IPS-18a (cell line): Measurements from ENCODE around the gene NLE1.
"Not testable (repeated sequence)": the region's sequence is repeated elsewhere in the genome, so short reads cannot be mapped to it uniquely, and the experiment has no call there.

ENCODE experiments used
- H3K27ac ChIP-seq: one replicate; pipeline ENCODE4 v1.5.1; 2013; ENCODE audit warnings: low read length
- H3K27me3 ChIP-seq: one replicate; pipeline ENCODE4 v1.6.1; 2013; ENCODE audit warnings: mild to moderate bottlenecking, low read length; ENCODE audit not compliant: control insufficient read depth, insufficient read depth
- H3K36me3 ChIP-seq: one replicate; pipeline ENCODE4 v1.6.1; 2013; ENCODE audit warnings: low read depth, low read length; ENCODE audit not compliant: control insufficient read depth
- H3K4me1 ChIP-seq: one replicate; pipeline ENCODE4 v1.6.1; 2013; ENCODE audit warnings: low read depth, low read length; ENCODE audit not compliant: control insufficient read depth
- H3K4me3 ChIP-seq: one replicate; pipeline ENCODE4 v1.5.1; 2013; ENCODE audit warnings: low read length
- H3K9ac ChIP-seq: one replicate; pipeline ENCODE4 v1.6.1; 2013; ENCODE audit warnings: mild to moderate bottlenecking, low read length, moderate library complexity
- H3K9me3 ChIP-seq: one replicate; pipeline ENCODE4 v1.6.1; 2013; ENCODE audit warnings: low read depth, low read length; ENCODE audit not compliant: control insufficient read depth

The NLE1 gene

GRCh38 chr17:35141681-35142466 lies at the start of gene NLE1:
Gene NLE1 (minus strand): TSS chr17:35142303. CDS start chr17:35142275, 28 bp downstream.
- Histone ChIP-seq H3K27ac (peak within 1 kb of the TSS; percentile 59), H3K27me3 (no peaks in the 10 kb centered on the region), H3K4me3 (peak within 1 kb of the TSS; percentile 91), H3K9me3 (no peaks in the 10 kb centered on the region), H3K9ac (peak within 1 kb of the TSS; percentile 92), H3K4me1 (no peaks in the 10 kb centered on the region), H3K36me3 (peaks cover 31% of the 10 kb centered on the region)

- no peaks in the 10 kb centered on the region for H3K9me3 ChIP-seq
- H3K27ac ChIP-seq: no peak overlapping the region
- H3K4me1 ChIP-seq: no peaks in the 10 kb centered on the region
- no peaks in the 10 kb centered on the region for H3K36me3 ChIP-seq
- no peak overlapping the region for H3K4me3 ChIP-seq
- no peak overlapping the region for H3K9ac ChIP-seq
- no peaks in the 10 kb centered on the region for H3K27me3 ChIP-seq
Measured at GRCh38 chr17:35191001-35191695, 49.0 kb upstream of the NLE1 start.

- no peaks in the 10 kb centered on the region for H3K9me3 ChIP-seq
- no peak overlapping the region for H3K9ac ChIP-seq
- no peaks in the 10 kb centered on the region for H3K4me1 ChIP-seq
- H3K27ac ChIP-seq: no peak overlapping the region
- H3K4me3 ChIP-seq: no peak overlapping the region
- no peaks in the 10 kb centered on the region for H3K36me3 ChIP-seq
- H3K27me3 ChIP-seq: no peaks in the 10 kb centered on the region
Measured at GRCh38 chr17:35189291-35189690, 47.2 kb upstream of the NLE1 start.

GRCh38 chr17:35188111-35188510 lies 46.0 kb upstream of the NLE1 start:
- Histone ChIP-seq H3K9me3 (no peaks in the 10 kb centered on the region), H3K27ac (no peak overlapping the region), H3K36me3 (no peaks in the 10 kb centered on the region), H3K27me3 (no peaks in the 10 kb centered on the region), H3K9ac (no peak overlapping the region), H3K4me1 (no peaks in the 10 kb centered on the region), H3K4me3 (no peak overlapping the region)

- Histone ChIP-seq H3K4me3 (no peak overlapping the region), H3K4me1 (no peaks in the 10 kb centered on the region), H3K27me3 (no peaks in the 10 kb centered on the region), H3K9ac (no peak overlapping the region), H3K27ac (no peak overlapping the region), H3K9me3 (no peaks in the 10 kb centered on the region), H3K36me3 (no peaks in the 10 kb centered on the region)
Measured at GRCh38 chr17:35187481-35187880, 45.4 kb upstream of the NLE1 start.

GRCh38 chr17:35185849-35186248 lies 43.7 kb upstream of the NLE1 start:
- Histone ChIP-seq H3K9ac (no peak overlapping the region), H3K4me1 (no peaks in the 10 kb centered on the region), H3K27ac (no peak overlapping the region), H3K4me3 (no peak overlapping the region), H3K9me3 (no peaks in the 10 kb centered on the region), H3K27me3 (no peaks in the 10 kb centered on the region), H3K36me3 (no peaks in the 10 kb centered on the region)

GRCh38 chr17:35184274-35184673 lies 42.2 kb upstream of the NLE1 start:
- Histone ChIP-seq H3K27ac (no peak overlapping the region), H3K27me3 (no peaks in the 10 kb centered on the region), H3K4me3 (no peak overlapping the region), H3K36me3 (no peaks in the 10 kb centered on the region), H3K4me1 (no peaks in the 10 kb centered on the region), H3K9ac (no peak overlapping the region), H3K9me3 (no peaks in the 10 kb centered on the region)

- Histone ChIP-seq H3K27me3 (no peaks in the 10 kb centered on the region), H3K9me3 (no peaks in the 10 kb centered on the region), H3K9ac (no peak overlapping the region), H3K4me3 (no peak overlapping the region), H3K27ac (no peak overlapping the region), H3K36me3 (no peaks in the 10 kb centered on the region), H3K4me1 (no peaks in the 10 kb centered on the region)
Measured at GRCh38 chr17:35183332-35183731, 41.2 kb upstream of the NLE1 start.

- not testable (repeated sequence) for H3K27ac ChIP-seq, H3K4me1 ChIP-seq, H3K27me3 ChIP-seq, H3K9me3 ChIP-seq, H3K9ac ChIP-seq, H3K36me3 ChIP-seq, H3K4me3 ChIP-seq
Measured at GRCh38 chr17:35179379-35179778, 37.3 kb upstream of the NLE1 start.

GRCh38 chr17:35176897-35177296 lies 34.8 kb upstream of the NLE1 start:
- H3K4me3 ChIP-seq: no peak overlapping the region
- no peaks in the 10 kb centered on the region for H3K4me1 ChIP-seq
- H3K9me3 ChIP-seq: no peaks in the 10 kb centered on the region
- H3K9ac ChIP-seq: no peak overlapping the region
- H3K27ac ChIP-seq: no peak overlapping the region
- H3K36me3 ChIP-seq: no peaks in the 10 kb centered on the region
- no peaks in the 10 kb centered on the region for H3K27me3 ChIP-seq

- no peaks in the 10 kb centered on the region for H3K36me3 ChIP-seq
- H3K4me3 ChIP-seq: no peak overlapping the region
Measured at GRCh38 chr17:35175638-35176415, 33.7 kb upstream of the NLE1 start.

More at GRCh38 chr17:35175638-35176415, 33.7 kb upstream of the NLE1 start:
- Histone ChIP-seq H3K9ac (no peak overlapping the region), H3K27ac (no peak overlapping the region), H3K9me3 (no peaks in the 10 kb centered on the region), H3K4me1 (no peaks in the 10 kb centered on the region), H3K27me3 (no peaks in the 10 kb centered on the region)
